Chondrocyte (in vitro differentiated cells): ENCODE results near the gene RAB11FIP3. TPM values are rescaled to one million over a fixed set of nuclear protein-coding genes. Genes with fewer than 3 reads are reported as not detected.

Experiments
- DNase-seq: peaks from one replicate; pipeline ENCODE4 v3.0.0; 2021; ENCODE audit warnings: mixed read lengths, low spot score
- H3K27ac Mint-ChIP-seq: one replicate; pipeline ENCODE4 v1.8.0; 2021; ENCODE audit warnings: mild to moderate bottlenecking, moderate library complexity, mixed read lengths; ENCODE audit not compliant: unreplicated experiment
- H3K27me3 Mint-ChIP-seq: 2 replicates; pipeline ENCODE4 v1.8.0; 2021; ENCODE audit warnings: low read depth, mixed read lengths
- H3K36me3 Mint-ChIP-seq: 2 replicates; pipeline ENCODE4 v1.8.0; 2021; ENCODE audit warnings: low read depth, mixed read lengths
- H3K4me1 Mint-ChIP-seq: 2 replicates; pipeline ENCODE4 v1.8.0; 2021; ENCODE audit warnings: low read depth, mild to moderate bottlenecking, mixed read lengths
- H3K4me3 Mint-ChIP-seq: one replicate; pipeline ENCODE4 v1.8.0; 2021; ENCODE audit warnings: mild to moderate bottlenecking, moderate library complexity, mixed read lengths; ENCODE audit not compliant: unreplicated experiment
- H3K9me3 Mint-ChIP-seq: 2 replicates; pipeline ENCODE4 v1.8.0; 2021; ENCODE audit warnings: low read depth, mixed read lengths
- total RNA-seq: library from RNA; stranded (reverse); gene quantifications from 3 replicates; pipeline ENCODE4 v1.2.1, GENCODE V29; 2021
- TF ChIP-seq, protein P1 (sequence below): fragments of 200-600 bp; sonication (generic); IDR thresholded peaks from 2 replicates; pipeline ENCODE4 v1.5.0; 2021; ENCODE audit warnings: antibody characterized with exemption, mild to moderate bottlenecking, moderate library complexity

The RAB11FIP3 gene
- total RNA-seq, 1 donor from 2014 or later = 45.1 TPM

DNA sequence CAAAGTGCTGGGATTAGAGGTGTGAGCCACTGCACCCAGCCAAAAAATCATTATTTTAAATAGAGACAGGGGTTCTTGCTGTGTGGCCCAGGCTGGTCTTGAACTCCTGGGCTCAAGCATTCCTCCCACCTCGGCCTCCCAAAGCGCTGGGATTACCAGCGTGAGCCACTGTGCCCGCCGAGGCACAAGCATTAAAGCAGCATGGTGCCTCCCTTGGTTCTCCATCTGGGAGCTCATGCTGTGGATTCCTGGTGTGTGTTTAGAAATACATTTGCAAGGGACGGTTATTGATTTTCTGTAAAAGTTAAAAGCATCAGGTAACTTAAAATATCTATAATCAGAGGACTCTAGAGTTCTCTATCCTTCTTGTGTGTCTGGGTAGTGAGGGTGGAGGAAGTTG is 87.4 kb downstream of the RAB11FIP3 start:
- H3K4me1 Mint-ChIP-seq = peaks cover 10% of the 10 kb centered on the region
- no peaks in the 10 kb centered on the region for H3K9me3 Mint-ChIP-seq
- H3K27ac Mint-ChIP-seq = no peak overlapping the region
- TF ChIP-seq, protein P1, sequence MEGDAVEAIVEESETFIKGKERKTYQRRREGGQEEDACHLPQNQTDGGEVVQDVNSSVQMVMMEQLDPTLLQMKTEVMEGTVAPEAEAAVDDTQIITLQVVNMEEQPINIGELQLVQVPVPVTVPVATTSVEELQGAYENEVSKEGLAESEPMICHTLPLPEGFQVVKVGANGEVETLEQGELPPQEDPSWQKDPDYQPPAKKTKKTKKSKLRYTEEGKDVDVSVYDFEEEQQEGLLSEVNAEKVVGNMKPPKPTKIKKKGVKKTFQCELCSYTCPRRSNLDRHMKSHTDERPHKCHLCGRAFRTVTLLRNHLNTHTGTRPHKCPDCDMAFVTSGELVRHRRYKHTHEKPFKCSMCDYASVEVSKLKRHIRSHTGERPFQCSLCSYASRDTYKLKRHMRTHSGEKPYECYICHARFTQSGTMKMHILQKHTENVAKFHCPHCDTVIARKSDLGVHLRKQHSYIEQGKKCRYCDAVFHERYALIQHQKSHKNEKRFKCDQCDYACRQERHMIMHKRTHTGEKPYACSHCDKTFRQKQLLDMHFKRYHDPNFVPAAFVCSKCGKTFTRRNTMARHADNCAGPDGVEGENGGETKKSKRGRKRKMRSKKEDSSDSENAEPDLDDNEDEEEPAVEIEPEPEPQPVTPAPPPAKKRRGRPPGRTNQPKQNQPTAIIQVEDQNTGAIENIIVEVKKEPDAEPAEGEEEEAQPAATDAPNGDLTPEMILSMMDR = no peak
- no peaks in the 10 kb centered on the region for H3K27me3 Mint-ChIP-seq
- peaks cover 13% of the 10 kb centered on the region for H3K36me3 Mint-ChIP-seq
- H3K4me3 Mint-ChIP-seq = no peak overlapping the region
- DNase-seq = no peak

DNA sequence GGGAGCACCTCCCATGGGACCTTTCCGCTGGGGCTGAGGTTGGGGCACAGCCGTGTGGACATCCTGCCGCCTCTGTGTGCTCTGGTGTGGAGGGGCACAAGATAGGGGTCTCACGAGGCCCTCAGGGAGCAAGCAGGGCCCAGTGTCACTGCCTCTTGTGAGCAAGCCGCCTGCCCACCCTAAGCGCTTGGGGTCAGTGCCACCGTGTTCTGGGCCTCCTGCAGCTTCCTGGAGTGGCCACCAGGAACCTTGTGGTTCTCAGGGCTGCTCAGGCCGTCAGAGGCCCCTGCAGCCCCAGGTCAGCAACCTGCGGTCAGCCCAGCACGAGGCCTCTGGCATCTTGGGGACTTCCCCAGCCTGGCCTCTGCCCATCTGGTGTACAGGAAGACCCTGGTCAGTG is 88.5 kb downstream of the RAB11FIP3 start:
- Mint-ChIP-seq H3K27ac (no peak overlapping the region), H3K27me3 (no peaks in the 10 kb centered on the region)
- TF ChIP-seq, protein P1 = no peak

DNA sequence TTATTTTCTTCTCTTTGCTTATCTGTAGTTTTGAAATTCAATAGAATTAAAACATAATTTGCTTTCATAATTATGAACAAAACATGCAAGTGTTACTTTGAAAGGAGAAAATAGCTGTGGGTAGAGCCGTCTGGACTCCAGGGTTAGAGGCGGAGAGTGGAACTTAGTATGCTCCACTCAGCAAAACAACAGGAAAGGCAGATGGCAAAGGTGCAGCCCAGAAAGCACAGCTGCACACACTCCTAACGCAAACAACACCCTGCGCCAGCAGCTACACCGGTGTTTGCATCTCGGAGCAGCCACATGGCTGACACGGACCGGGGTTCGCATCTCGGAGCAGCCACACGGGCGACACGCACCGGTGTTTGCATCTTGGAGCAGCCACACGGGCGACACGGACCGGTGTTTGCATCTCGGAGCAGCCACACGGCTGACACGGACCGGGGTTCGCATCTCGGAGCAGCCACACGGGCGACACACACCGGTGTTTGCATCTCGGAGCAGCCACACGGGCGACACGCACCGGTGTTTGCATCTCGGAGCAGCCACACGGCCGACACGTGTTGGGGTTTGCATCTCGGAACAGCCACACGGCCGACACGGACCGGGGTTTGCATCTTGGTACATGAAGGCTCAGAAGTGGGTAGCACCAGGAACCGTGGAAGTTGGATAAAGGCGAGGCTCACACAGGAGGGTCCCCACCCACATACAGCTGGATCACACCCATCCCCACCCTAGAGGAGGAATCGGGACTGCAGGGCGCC is 89.9 kb downstream of the RAB11FIP3 start:
- H3K36me3 Mint-ChIP-seq = peaks cover 11% of the 10 kb centered on the region
- H3K27ac Mint-ChIP-seq = no peak overlapping the region
- no peak overlapping the region for H3K4me3 Mint-ChIP-seq
- DNase-seq = no peak
- no peaks in the 10 kb centered on the region for H3K4me1 Mint-ChIP-seq
- no peaks in the 10 kb centered on the region for H3K9me3 Mint-ChIP-seq
- TF ChIP-seq, protein P1 = no peak
- H3K27me3 Mint-ChIP-seq = no peaks in the 10 kb centered on the region

More for the DNA sequence above, 88.5 kb downstream of the RAB11FIP3 start:
- Mint-ChIP-seq H3K4me3 (no peak overlapping the region), H3K9me3 (no peaks in the 10 kb centered on the region), H3K4me1 (peaks cover 5% of the 10 kb centered on the region), H3K36me3 (peaks cover 13% of the 10 kb centered on the region)
- no peak for DNase-seq

DNA sequence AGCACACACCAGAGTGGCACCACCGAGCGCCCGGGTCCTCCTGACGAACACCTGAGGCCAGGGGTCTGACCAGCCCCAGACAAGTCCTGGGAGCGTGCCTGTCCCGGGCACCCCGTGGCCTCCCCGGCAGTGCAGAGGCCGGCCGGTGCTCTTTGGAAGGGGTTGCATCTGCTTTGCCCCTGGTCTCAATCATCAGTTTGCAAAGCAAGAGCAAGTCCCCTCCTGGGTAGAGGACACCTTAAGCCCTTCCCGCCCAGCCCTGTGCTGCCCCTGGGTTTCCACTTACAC is 90.4 kb downstream of the RAB11FIP3 start:
- Mint-ChIP-seq H3K27me3 (no peaks in the 10 kb centered on the region), H3K27ac (no peak overlapping the region), H3K36me3 (peaks cover 9% of the 10 kb centered on the region), H3K4me1 (no peaks in the 10 kb centered on the region), H3K9me3 (no peaks in the 10 kb centered on the region), H3K4me3 (no peak overlapping the region)
- DNase-seq = peak; percentile 92
- TF ChIP-seq, protein P1 = no peak

DNA sequence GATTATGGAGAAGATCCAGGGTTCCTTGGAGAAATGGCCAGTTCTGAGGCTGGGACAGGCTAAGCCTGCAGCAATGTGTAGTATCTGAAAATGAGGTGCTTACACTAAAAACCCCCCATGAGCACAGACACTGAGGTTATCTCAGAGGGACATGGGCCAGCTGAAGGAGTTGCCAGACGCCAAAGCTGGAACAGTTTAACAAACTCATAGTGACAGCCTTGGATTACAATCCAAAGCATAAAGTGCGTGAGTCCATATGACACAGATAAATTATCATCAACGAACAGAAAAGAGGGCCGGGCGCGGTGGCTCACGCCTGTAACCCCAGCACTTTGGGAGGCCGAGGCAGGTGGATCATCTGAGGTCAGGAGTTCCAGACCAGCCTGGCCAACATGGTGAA is 90.9 kb downstream of the RAB11FIP3 start:
- no peaks in the 10 kb centered on the region for H3K4me1 Mint-ChIP-seq
- no peak overlapping the region for H3K4me3 Mint-ChIP-seq
- H3K27ac Mint-ChIP-seq = no peak overlapping the region
- peaks cover 9% of the 10 kb centered on the region for H3K36me3 Mint-ChIP-seq
- DNase-seq = no peak
- TF ChIP-seq, protein P1 = no peak
- H3K27me3 Mint-ChIP-seq = no peaks in the 10 kb centered on the region
- no peaks in the 10 kb centered on the region for H3K9me3 Mint-ChIP-seq
